GM12873 (cell line): ENCODE results near the gene RNASE12.

Source experiments
- TF ChIP-seq, protein P1 (sequence below): IDR thresholded peaks from 2 replicates; pipeline ENCODE4 v1.5.1; 2012; ENCODE audit warnings: low read depth, mild to moderate bottlenecking, moderate library complexity, low read length, control low read depth; ENCODE audit not compliant: insufficient read depth; ENCODE audit errors: missing control alignments

The RNASE12 gene

DNA sequence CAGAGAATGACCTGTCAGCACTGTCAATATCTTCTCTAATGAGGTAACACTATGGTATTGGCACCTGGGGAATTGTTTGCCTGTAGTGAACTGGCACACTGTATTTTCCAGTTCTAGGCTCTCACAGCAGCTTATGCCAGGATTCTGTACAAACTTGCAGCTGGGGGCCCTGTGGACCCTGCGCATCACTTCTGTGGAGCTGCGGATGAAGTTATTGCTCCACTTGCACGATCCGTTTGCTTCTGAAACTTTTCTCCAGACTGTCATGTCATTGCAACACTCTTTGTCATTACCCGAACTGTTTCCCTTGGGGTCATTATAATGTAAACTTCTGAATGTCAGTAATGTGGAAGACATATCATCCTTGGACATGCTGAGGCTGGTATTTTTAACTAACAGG lies 7.3 kb downstream of the RNASE12 start:
- TF ChIP-seq, protein P1, sequence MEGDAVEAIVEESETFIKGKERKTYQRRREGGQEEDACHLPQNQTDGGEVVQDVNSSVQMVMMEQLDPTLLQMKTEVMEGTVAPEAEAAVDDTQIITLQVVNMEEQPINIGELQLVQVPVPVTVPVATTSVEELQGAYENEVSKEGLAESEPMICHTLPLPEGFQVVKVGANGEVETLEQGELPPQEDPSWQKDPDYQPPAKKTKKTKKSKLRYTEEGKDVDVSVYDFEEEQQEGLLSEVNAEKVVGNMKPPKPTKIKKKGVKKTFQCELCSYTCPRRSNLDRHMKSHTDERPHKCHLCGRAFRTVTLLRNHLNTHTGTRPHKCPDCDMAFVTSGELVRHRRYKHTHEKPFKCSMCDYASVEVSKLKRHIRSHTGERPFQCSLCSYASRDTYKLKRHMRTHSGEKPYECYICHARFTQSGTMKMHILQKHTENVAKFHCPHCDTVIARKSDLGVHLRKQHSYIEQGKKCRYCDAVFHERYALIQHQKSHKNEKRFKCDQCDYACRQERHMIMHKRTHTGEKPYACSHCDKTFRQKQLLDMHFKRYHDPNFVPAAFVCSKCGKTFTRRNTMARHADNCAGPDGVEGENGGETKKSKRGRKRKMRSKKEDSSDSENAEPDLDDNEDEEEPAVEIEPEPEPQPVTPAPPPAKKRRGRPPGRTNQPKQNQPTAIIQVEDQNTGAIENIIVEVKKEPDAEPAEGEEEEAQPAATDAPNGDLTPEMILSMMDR = no peak

DNA sequence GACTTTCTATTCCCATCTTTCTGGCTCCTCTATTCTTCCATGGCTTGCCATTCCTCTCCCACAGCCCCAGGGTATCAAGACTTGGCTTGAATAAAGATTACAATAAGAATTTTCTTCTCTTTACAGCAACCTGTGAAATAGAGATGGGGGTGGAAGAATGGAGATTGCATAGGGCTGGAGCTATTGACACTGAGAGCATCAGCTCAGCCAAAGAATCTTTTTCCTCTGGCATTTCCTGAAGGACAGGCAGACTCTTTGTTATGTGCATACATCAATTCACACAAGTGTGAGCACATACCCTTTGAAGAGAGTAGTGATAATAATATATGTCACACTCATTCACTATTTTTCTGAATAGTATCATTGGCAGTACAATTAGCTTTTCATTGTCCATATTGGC lies 8.0 kb downstream of the RNASE12 start:
- TF ChIP-seq, protein P1 = no peak

DNA sequence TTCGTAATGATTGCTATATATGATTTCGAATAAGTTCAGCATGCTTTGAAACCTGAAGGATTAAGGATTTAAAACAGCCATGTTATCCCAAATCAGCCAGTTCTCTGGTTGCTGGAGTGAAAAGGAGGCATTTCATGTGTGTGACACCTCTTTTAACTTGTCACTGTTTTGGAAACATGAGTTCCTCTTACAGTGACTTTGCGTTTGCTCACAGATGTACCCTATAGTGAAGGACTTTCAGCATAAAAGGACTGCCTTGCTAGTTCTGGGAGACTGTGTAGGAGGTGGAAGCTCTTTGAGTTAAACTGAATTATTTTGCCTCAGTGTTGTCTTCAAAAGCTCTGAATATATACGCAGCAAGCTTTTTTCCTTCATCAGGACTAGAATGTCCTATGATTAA lies 10.9 kb downstream of the RNASE12 start:
- TF ChIP-seq, protein P1 = no peak

DNA sequence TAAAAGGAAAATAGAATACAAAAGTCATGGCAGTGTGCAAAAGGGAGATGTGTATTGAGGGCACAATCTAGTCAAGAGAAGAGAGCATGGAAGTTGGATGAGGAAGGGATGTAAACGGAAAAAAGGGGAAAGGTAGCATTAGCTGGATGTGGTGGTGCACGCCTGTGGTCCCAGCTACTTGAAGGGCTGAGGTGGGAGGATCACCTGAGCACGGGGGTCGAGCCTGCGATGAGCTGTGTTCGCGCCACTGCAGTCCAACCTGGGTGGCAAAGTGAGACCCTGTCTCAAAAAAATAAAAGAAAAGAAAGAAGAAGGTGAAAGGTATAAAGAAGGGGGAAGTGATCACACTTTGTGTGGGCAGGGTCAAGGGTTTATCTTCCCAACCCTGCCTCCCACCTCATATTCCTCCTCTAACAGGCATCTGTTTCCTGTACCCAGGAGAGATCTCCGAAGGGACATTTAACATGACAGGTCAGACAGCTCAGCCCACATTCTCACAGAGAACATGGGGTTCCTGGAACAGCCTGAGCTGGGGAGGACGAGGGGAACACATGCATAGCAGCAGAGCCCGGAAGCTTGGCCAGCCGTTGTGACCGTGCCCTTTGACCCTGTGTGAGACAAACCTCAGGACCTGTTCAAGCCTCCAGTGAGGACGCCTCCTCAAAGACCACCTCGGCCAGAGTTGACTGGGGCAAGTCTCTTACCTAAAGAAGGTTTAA lies 12.2 kb downstream of the RNASE12 start:
- TF ChIP-seq, protein P1 = no peak

DNA sequence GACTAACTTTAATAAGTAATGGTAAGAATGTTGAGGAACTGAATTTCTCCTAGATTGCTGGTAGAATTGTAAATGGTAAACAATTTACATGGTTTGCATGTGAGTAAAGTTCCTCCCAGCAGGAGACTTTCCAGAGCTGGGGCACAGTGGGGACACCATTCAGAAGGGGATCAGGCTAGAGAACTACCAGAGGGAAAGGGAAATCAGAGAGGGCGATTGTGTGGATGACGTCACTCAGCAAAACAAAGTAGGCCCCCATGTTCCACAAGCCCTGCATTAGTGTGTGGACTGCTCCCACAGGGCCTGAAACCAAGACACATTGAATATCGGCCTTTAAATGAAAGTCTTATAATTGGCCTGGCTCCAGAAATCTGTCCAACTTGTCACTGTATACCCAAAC lies 12.9 kb downstream of the RNASE12 start:
- TF ChIP-seq, protein P1 = no peak

DNA sequence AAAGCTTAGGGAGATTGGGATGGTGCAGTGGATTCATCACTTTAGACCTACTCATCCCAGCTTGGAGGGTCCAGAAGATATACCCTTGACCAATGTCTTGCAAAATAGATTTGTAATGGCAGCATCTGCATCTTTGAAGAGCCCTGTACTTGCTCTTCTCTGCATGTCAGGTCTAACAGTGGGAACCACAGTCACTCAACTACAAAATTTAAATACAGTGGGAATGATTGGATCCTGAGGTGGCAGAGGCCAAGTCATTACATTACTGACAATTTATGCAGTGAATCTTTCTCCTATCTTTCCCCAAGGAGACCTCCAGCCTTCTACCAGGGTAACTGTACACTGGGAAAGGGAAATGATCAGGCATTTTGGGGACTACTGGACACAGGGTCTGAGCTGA lies 22.1 kb downstream of the RNASE12 start:
- TF ChIP-seq, protein P1 = no peak

DNA sequence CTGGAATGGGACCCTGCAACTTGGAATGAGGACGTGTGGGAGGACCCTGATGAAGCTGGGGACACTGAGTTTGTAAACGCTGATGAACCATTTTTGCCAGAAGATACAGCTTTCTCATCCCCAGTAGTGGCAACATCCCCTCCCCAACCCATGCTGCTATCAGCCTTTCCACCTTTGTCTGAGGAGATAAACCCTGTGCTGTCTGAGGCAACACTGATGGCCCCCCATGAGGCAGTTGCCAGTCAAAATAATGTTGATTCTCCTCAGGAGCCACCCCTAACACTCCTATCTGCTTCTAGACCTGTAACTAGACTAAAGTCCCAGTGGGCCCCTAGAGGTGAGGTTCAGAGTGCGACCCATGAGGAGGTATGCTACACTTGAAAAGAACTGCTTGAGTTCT lies 22.8 kb downstream of the RNASE12 start:
- TF ChIP-seq, protein P1 = no peak
